ENCODE measurements around the gene TPSB2.
"Not testable (repeated sequence)": the region's sequence is repeated elsewhere in the genome, so short reads cannot be mapped to it uniquely, and the experiment has no call there.

Gene TPSB2

GRCh38 chr16:1262210-1262845, 32.3 kb upstream of the TPSB2 start:
- no peak overlapping the region for H3K4me3 ChIP-seq (ENCODE audit: low read depth in 1 of 5, low read length in 5 of 5)
- H3K36me3 ChIP-seq (ENCODE audit: control insufficient read depth in 5 of 5, insufficient read depth in 5 of 5, low read length in 5 of 5): no peaks in the 10 kb centered on the region
- H3K4me1 ChIP-seq (ENCODE audit: control insufficient read depth in 5 of 5, insufficient read depth in 5 of 5, low read length in 5 of 5): no peaks in the 10 kb centered on the region
- peaks cover 23 to 56% (median 47%) of the 10 kb centered on the region in 5 donors for H3K27me3 ChIP-seq (ENCODE audit: control insufficient read depth in 5 of 5, insufficient read depth in 4 of 5, low read length in 5 of 5)
- H3K9ac ChIP-seq (ENCODE audit: low read length in 5 of 5): no peak overlapping the region
- peaks cover 0 to 3% (median 0%) of the 10 kb centered on the region in 5 donors for H3K9me3 ChIP-seq (ENCODE audit: control insufficient read depth in 5 of 5, low read length in 5 of 5)
- no peak overlapping the region for H3K27ac ChIP-seq (ENCODE audit: low read depth, low read length)

GRCh38 chr16:1261131-1261892, 31.3 kb upstream of the TPSB2 start:
- no peaks in the 10 kb centered on the region for H3K9me3 ChIP-seq (ENCODE audit: control insufficient read depth in 5 of 5, low read length in 5 of 5)
- H3K27me3 ChIP-seq (ENCODE audit: control insufficient read depth in 5 of 5, insufficient read depth in 4 of 5, low read length in 5 of 5): peaks cover 32 to 62% (median 50%) of the 10 kb centered on the region in 5 donors
- no peak overlapping the region for H3K9ac ChIP-seq (ENCODE audit: low read length in 5 of 5)
- H3K27ac ChIP-seq (ENCODE audit: low read depth, low read length): no peak overlapping the region
- H3K36me3 ChIP-seq (ENCODE audit: control insufficient read depth in 5 of 5, insufficient read depth in 5 of 5, low read length in 5 of 5): no peaks in the 10 kb centered on the region
- no peaks in the 10 kb centered on the region for H3K4me1 ChIP-seq (ENCODE audit: control insufficient read depth in 5 of 5, insufficient read depth in 5 of 5, low read length in 5 of 5)
- H3K4me3 ChIP-seq (ENCODE audit: low read depth in 1 of 5, low read length in 5 of 5): no peak overlapping the region

- Histone ChIP-seq H3K9me3 (ENCODE audit: control insufficient read depth in 5 of 5, low read length in 5 of 5) (no peaks in the 10 kb centered on the region), H3K27me3 (ENCODE audit: control insufficient read depth in 5 of 5, insufficient read depth in 4 of 5, low read length in 5 of 5) (peaks cover 32 to 59% (median 49%) of the 10 kb centered on the region in 5 donors), H3K9ac (ENCODE audit: low read length in 5 of 5) (no peak overlapping the region)
Measured at GRCh38 chr16:1260101-1260680, 30.2 kb upstream of the TPSB2 start.

GRCh38 chr16:1259760-1260068, 29.7 kb upstream of the TPSB2 start:
- Histone ChIP-seq H3K27me3 (ENCODE audit: control insufficient read depth in 5 of 5, insufficient read depth in 4 of 5, low read length in 5 of 5) (peaks cover 32 to 59% (median 49%) of the 10 kb centered on the region in 5 donors), H3K9ac (ENCODE audit: low read length in 5 of 5) (no peak overlapping the region), H3K4me1 (ENCODE audit: control insufficient read depth in 5 of 5, insufficient read depth in 5 of 5, low read length in 5 of 5) (no peaks in the 10 kb centered on the region), H3K27ac (ENCODE audit: low read depth, low read length) (no peak overlapping the region), H3K36me3 (ENCODE audit: control insufficient read depth in 5 of 5, insufficient read depth in 5 of 5, low read length in 5 of 5) (no peaks in the 10 kb centered on the region), H3K9me3 (ENCODE audit: control insufficient read depth in 5 of 5, low read length in 5 of 5) (no peaks in the 10 kb centered on the region), H3K4me3 (ENCODE audit: low read depth in 1 of 5, low read length in 5 of 5) (no peak overlapping the region)

More at GRCh38 chr16:1260101-1260680, 30.2 kb upstream of the TPSB2 start:
- Histone ChIP-seq H3K27ac (ENCODE audit: low read depth, low read length) (no peak overlapping the region), H3K4me1 (ENCODE audit: control insufficient read depth in 5 of 5, insufficient read depth in 5 of 5, low read length in 5 of 5) (no peaks in the 10 kb centered on the region), H3K4me3 (ENCODE audit: low read depth in 1 of 5, low read length in 5 of 5) (no peak overlapping the region), H3K36me3 (ENCODE audit: control insufficient read depth in 5 of 5, insufficient read depth in 5 of 5, low read length in 5 of 5) (no peaks in the 10 kb centered on the region)

GRCh38 chr16:1258906-1259759, 29.1 kb upstream of the TPSB2 start:
- Histone ChIP-seq H3K27ac (ENCODE audit: low read depth, low read length) (no peak overlapping the region), H3K4me1 (ENCODE audit: control insufficient read depth in 5 of 5, insufficient read depth in 5 of 5, low read length in 5 of 5) (no peaks in the 10 kb centered on the region), H3K4me3 (ENCODE audit: low read depth in 1 of 5, low read length in 5 of 5) (no peak overlapping the region), H3K9me3 (ENCODE audit: control insufficient read depth in 5 of 5, low read length in 5 of 5) (no peaks in the 10 kb centered on the region), H3K36me3 (ENCODE audit: control insufficient read depth in 5 of 5, insufficient read depth in 5 of 5, low read length in 5 of 5) (no peaks in the 10 kb centered on the region), H3K27me3 (ENCODE audit: control insufficient read depth in 5 of 5, insufficient read depth in 4 of 5, low read length in 5 of 5) (peaks cover 32 to 59% (median 49%) of the 10 kb centered on the region in 5 donors), H3K9ac (ENCODE audit: low read length in 5 of 5) (no peak overlapping the region)

GRCh38 chr16:1258225-1258600, 28.2 kb upstream of the TPSB2 start:
- Histone ChIP-seq H3K27me3 (ENCODE audit: control insufficient read depth in 5 of 5, insufficient read depth in 4 of 5, low read length in 5 of 5) (peaks cover 32 to 55% (median 47%) of the 10 kb centered on the region in 5 donors), H3K27ac (ENCODE audit: low read depth, low read length) (no peak overlapping the region), H3K36me3 (ENCODE audit: control insufficient read depth in 5 of 5, insufficient read depth in 5 of 5, low read length in 5 of 5) (no peaks in the 10 kb centered on the region), H3K9me3 (ENCODE audit: control insufficient read depth in 5 of 5, low read length in 5 of 5) (no peaks in the 10 kb centered on the region), H3K4me1 (ENCODE audit: control insufficient read depth in 5 of 5, insufficient read depth in 5 of 5, low read length in 5 of 5) (no peaks in the 10 kb centered on the region), H3K9ac (ENCODE audit: low read length in 5 of 5) (no peak overlapping the region), H3K4me3 (ENCODE audit: low read depth in 1 of 5, low read length in 5 of 5) (no peak overlapping the region)

- no peak overlapping the region for H3K4me3 ChIP-seq (ENCODE audit: low read depth in 1 of 5, low read length in 5 of 5)
- no peaks in the 10 kb centered on the region for H3K36me3 ChIP-seq (ENCODE audit: control insufficient read depth in 5 of 5, insufficient read depth in 5 of 5, low read length in 5 of 5)
- H3K27ac ChIP-seq (ENCODE audit: low read depth, low read length): no peak overlapping the region
- no peaks in the 10 kb centered on the region for H3K4me1 ChIP-seq (ENCODE audit: control insufficient read depth in 5 of 5, insufficient read depth in 5 of 5, low read length in 5 of 5)
- H3K9ac ChIP-seq (ENCODE audit: low read length in 5 of 5): no peak overlapping the region
- no peaks in the 10 kb centered on the region for H3K9me3 ChIP-seq (ENCODE audit: control insufficient read depth in 5 of 5, low read length in 5 of 5)
- peaks cover 28 to 51% (median 43%) of the 10 kb centered on the region in 5 donors for H3K27me3 ChIP-seq (ENCODE audit: control insufficient read depth in 5 of 5, insufficient read depth in 4 of 5, low read length in 5 of 5)
Measured at GRCh38 chr16:1257561-1258224, 27.7 kb upstream of the TPSB2 start.

GRCh38 chr16:1256874-1257322, 26.9 kb upstream of the TPSB2 start:
- no peak overlapping the region for H3K9ac ChIP-seq (ENCODE audit: low read length in 5 of 5)
- no peak overlapping the region for H3K27ac ChIP-seq (ENCODE audit: low read depth, low read length)
- H3K27me3 ChIP-seq (ENCODE audit: control insufficient read depth in 5 of 5, insufficient read depth in 4 of 5, low read length in 5 of 5): peaks cover 27 to 45% (median 36%) of the 10 kb centered on the region in 5 donors
- no peaks in the 10 kb centered on the region for H3K9me3 ChIP-seq (ENCODE audit: control insufficient read depth in 5 of 5, low read length in 5 of 5)
- no peak overlapping the region for H3K4me3 ChIP-seq (ENCODE audit: low read depth in 1 of 5, low read length in 5 of 5)
- H3K36me3 ChIP-seq (ENCODE audit: control insufficient read depth in 5 of 5, insufficient read depth in 5 of 5, low read length in 5 of 5): no peaks in the 10 kb centered on the region
- no peaks in the 10 kb centered on the region for H3K4me1 ChIP-seq (ENCODE audit: control insufficient read depth in 5 of 5, insufficient read depth in 5 of 5, low read length in 5 of 5)

- H3K36me3 ChIP-seq (ENCODE audit: control insufficient read depth in 5 of 5, insufficient read depth in 5 of 5, low read length in 5 of 5); H3K27ac ChIP-seq (ENCODE audit: low read depth, low read length); H3K9ac ChIP-seq (ENCODE audit: low read length in 5 of 5); H3K4me1 ChIP-seq (ENCODE audit: control insufficient read depth in 5 of 5, insufficient read depth in 5 of 5, low read length in 5 of 5); H3K9me3 ChIP-seq (ENCODE audit: control insufficient read depth in 5 of 5, low read length in 5 of 5); H3K4me3 ChIP-seq (ENCODE audit: low read depth in 1 of 5, low read length in 5 of 5): not testable (repeated sequence)
- H3K27me3 ChIP-seq (ENCODE audit: control insufficient read depth in 5 of 5, insufficient read depth in 4 of 5, low read length in 5 of 5): peaks cover 27 to 41% (median 33%) of the 10 kb centered on the region in 5 donors
Measured at GRCh38 chr16:1256296-1256873, 26.4 kb upstream of the TPSB2 start.
